A549 (cell line): ENCODE data around the gene PHF23. TPM values are rescaled to one million over a fixed set of nuclear protein-coding genes. Genes with fewer than 3 reads are reported as not detected.

Experiments
- ATAC-seq, 2 experiments: fragments of 200-7000 bp in 1 of 2; fragments of >200 bp in 1 of 2; cut with Nextera tagmentation in 1 of 2; cut with Tn5 transposase in 1 of 2; 3 replicates each; pipeline versions ENCODE4 v1.8.0 to v1.9.1; 2018 to 2020; ENCODE audit warnings: mild to moderate bottlenecking in 1 of 2, moderate library complexity in 1 of 2
- CTCF ChIA-PET: fragments of 300-600 bp; sonication (Branson Sonifier 250); formaldehyde crosslinking; extraction: SDS; loops from one replicate; lab custom pipeline; 2021; ENCODE audit warnings: antibody characterized with exemption, inconsistent platforms; lab: Yijun Ruan, JAX
- POLR2A ChIA-PET: fragments of 350-600 bp; formaldehyde crosslinking; extraction: SDS; loops from one replicate; lab custom pipeline; 2021; ENCODE audit warnings: antibody characterized with exemption, inconsistent platforms; lab: Yijun Ruan, JAX
- DNase-seq, 2 experiments: peaks; one replicate each; pipeline versions ENCODE4 v3.0.0 to v3.0.0-alpha.2; 2011 to 2016; ENCODE audit warnings: low read depth in 1 of 2, low spot score in 1 of 2
- FAIRE-seq: peaks from 2 replicates; lab custom pipeline; 2011; peaks lifted over from hg19 to GRCh38; lab: Jason Lieb, UNC
- H3K27ac ChIP-seq, 2 experiments: fragments of >200 bp; sonication (Bioruptor Twin); formaldehyde crosslinking; 3 replicates each; pipeline ENCODE4 v1.5.1; 2016 to 2017
- H3K4me1 ChIP-seq: fragments of >200 bp; sonication (Bioruptor Twin); formaldehyde crosslinking; 3 replicates; pipeline ENCODE4 v1.6.1; 2016
- H3K4me2 ChIP-seq: fragments of >200 bp; sonication (Bioruptor Twin); formaldehyde crosslinking; 3 replicates; pipeline ENCODE4 v1.6.1; 2016
- H3K4me3 ChIP-seq: fragments of >200 bp; sonication (Bioruptor Twin); formaldehyde crosslinking; 3 replicates; pipeline ENCODE4 v1.5.1; 2016
- H3K9me3 ChIP-seq: fragments of >200 bp; sonication (Bioruptor Twin); formaldehyde crosslinking; 3 replicates; pipeline ENCODE4 v1.6.1; 2016
- CBX2 ChIP-seq: fragments of 200-600 bp; sonication (generic); IDR thresholded peaks from 2 replicates; pipeline ENCODE4 v1.6.1; 2016; ENCODE audit warnings: low read depth, mild to moderate bottlenecking, borderline replicate concordance
- E2F6 ChIP-seq: IDR thresholded peaks from 2 replicates; pipeline ENCODE4 v1.6.1; 2012; ENCODE audit warnings: low read depth, borderline replicate concordance
- EHF ChIP-seq: fragments of 250-450 bp; sonication (Bioruptor Pico); IDR thresholded peaks from 2 replicates; pipeline ENCODE4 v1.5.0; 2020; ENCODE audit warnings: mild to moderate bottlenecking
- HDAC2 ChIP-seq: fragments of 200-600 bp; sonication (generic); IDR thresholded peaks from 2 replicates; pipeline ENCODE4 v1.6.1; 2016
- HOXA7 ChIP-seq: fragments of 250-450 bp; sonication (Bioruptor Pico); IDR thresholded peaks from 2 replicates; pipeline ENCODE4 v1.5.0; 2020; ENCODE audit warnings: mild to moderate bottlenecking, moderate library complexity
- JUN ChIP-seq, 2 experiments: fragments of >200 bp; sonication (Bioruptor Twin); formaldehyde crosslinking; IDR thresholded peaks; 2 replicates in 1 of 2; 3 replicates in 1 of 2; pipeline ENCODE4 v1.6.1; 2016 to 2017
- KDM5A ChIP-seq: fragments of 200-600 bp; sonication (generic); IDR thresholded peaks from 2 replicates; pipeline ENCODE4 v1.6.1; 2016; ENCODE audit warnings: antibody characterized with exemption, mild to moderate bottlenecking
- NFE2L2 ChIP-seq: fragments of 150-350 bp; conservative IDR thresholded peaks from 2 replicates; pipeline ENCODE4 v1.6.1; 2014; ENCODE audit warnings: low read length
- NPAS2 ChIP-seq: fragments of 250-450 bp; sonication (Bioruptor Pico); IDR thresholded peaks from 2 replicates; pipeline ENCODE4 v1.8.0; 2022; ENCODE audit warnings: mild to moderate bottlenecking, moderate library complexity, borderline replicate concordance
- POLR2A ChIP-seq: IDR thresholded peaks from 2 replicates; pipeline ENCODE4 v1.6.1; 2012; ENCODE audit warnings: mild to moderate bottlenecking, low read length
- POLR2AphosphoS2 ChIP-seq: conservative IDR thresholded peaks from 2 replicates; pipeline ENCODE4 v1.6.1; 2012; ENCODE audit warnings: low read length, improper control_type of control experiment, inconsistent platforms
- REST ChIP-seq: fragments of 200-600 bp; sonication (generic); IDR thresholded peaks from 2 replicates; pipeline ENCODE4 v1.6.1; 2016; ENCODE audit warnings: antibody characterized with exemption, mild to moderate bottlenecking, moderate library complexity
- RFX5 ChIP-seq: fragments of 450-650 bp; IDR thresholded peaks from 2 replicates; pipeline ENCODE4 v1.7.1; 2014; ENCODE audit warnings: antibody characterized with exemption, mild to moderate bottlenecking, moderate library complexity
- SMC3 ChIP-seq: fragments of >200 bp; sonication (Bioruptor Twin); formaldehyde crosslinking; IDR thresholded peaks from 3 replicates; pipeline ENCODE4 v1.6.1; 2018; ENCODE audit warnings: inconsistent platforms
- WGBS: methylation state at CpG from one replicate; pipeline ENCODE4 v1.1.6; 2017; ENCODE audit errors: missing lambda C conversion rate; 5-methylcytosine and 5-hydroxymethylcytosine counted together
- polyA plus RNA-seq, 4 experiments: library from polyadenylated mRNA; depleted of rRNA in 3 of 4; stranded (reverse); fragments of >200 nt; fragmentation: RNase III in 1 of 4; extraction: RNeasy Plus Mini Kit Qiagen cat#74134 plus additional on column Dnase treatment in 1 of 4; gene quantifications; 2 replicates in 3 of 4; 3 replicates in 1 of 4; pipeline ENCODE4 v1.2.3, GENCODE V29; 2011 to 2017
- TF ChIP-seq, protein P1 (sequence below): fragments of >200 bp; sonication (Bioruptor Twin); formaldehyde crosslinking; IDR thresholded peaks from 3 replicates; pipeline ENCODE4 v1.5.1; 2016
- TF ChIP-seq, protein P2 (sequence below): fragments of >200 bp; sonication (Bioruptor Twin); formaldehyde crosslinking; IDR thresholded peaks from 3 replicates; pipeline ENCODE4 v1.6.1; 2016
- TF ChIP-seq, protein P3 (sequence below): IDR thresholded peaks from 2 replicates; pipeline ENCODE4 v1.6.1; 2012

The PHF23 gene
- polyA plus RNA-seq, 2 of the 4 experiments (the other 2 are of a cell fraction): 52.1 to 80.2 TPM

DNA sequence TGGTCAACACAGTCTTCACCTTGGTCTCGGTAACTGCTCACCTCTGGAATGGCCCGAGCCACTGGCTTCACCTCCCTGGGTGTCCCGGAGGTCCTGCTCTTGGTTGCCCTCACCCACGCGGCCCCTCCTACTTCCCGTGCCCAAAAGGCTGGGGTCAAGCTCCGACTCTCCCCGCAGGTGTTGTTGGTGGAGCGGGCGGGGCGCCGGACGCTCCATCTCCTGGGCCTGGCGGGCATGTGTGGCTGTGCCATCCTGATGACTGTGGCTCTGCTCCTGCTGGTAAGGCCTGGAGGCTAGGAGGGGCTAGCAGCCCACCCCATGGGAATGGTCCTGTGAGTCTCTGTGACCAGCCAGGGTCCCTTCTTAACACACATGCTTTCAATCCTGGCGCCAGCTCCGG lies 45.7 kb upstream of the PHF23 start (continued):
- TF ChIP-seq HOXA7 (CRISPR knock-in tag) (no peak), KDM5A (no peak), E2F6 (no peak), RFX5 (no peak)

DNA sequence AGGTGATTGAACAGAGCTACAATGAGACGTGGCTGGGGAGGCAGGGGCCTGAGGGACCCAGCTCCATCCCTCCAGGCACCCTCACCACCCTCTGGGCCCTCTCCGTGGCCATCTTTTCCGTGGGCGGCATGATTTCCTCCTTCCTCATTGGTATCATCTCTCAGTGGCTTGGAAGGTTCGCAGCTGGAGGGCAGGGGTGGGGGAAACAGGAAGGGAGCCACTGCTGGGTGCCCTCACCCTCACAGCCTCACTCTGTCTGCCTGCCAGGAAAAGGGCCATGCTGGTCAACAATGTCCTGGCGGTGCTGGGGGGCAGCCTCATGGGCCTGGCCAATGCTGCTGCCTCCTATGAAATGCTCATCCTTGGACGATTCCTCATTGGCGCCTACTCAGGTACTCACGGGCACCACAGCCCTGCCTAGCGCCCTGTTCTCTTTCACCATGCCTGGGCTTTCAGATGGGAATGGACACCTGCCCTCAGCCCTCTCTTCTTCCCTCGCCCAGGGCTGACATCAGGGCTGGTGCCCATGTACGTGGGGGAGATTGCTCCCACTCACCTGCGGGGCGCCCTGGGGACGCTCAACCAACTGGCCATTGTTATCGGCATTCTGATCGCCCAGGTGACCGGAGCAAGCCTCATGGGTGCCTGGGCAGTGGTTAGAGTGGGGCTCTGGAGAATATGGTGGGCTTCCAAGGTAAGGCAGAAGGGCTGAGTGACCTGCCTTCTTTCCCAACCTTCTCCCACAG lies 44.4 kb upstream of the PHF23 start:
- DNase-seq (no peak), ATAC-seq (no peak), FAIRE-seq (no peak)
- ChIA-PET POLR2A (no interaction called here), CTCF (interaction anchor here (1.0 to 13.5 kb wide), 10 partner anchors 8 to 277 kb away, joined by 3 to 446 read pairs (median 5); partner anchors contain the start of gene CTDNEP1)
- TF ChIP-seq POLR2AphosphoS2 (no peak), HDAC2 (no peak), NPAS2 (CRISPR knock-in tag) (no peak), POLR2A (no peak), EHF (CRISPR knock-in tag) (no peak), JUN (IDR thresholded peaks at IDR 0.05) (no peak), RFX5 (no peak), NFE2L2 (no peak), SMC3 (no peak), CBX2 (no peak), REST (no peak)
- TF ChIP-seq, protein P1, sequence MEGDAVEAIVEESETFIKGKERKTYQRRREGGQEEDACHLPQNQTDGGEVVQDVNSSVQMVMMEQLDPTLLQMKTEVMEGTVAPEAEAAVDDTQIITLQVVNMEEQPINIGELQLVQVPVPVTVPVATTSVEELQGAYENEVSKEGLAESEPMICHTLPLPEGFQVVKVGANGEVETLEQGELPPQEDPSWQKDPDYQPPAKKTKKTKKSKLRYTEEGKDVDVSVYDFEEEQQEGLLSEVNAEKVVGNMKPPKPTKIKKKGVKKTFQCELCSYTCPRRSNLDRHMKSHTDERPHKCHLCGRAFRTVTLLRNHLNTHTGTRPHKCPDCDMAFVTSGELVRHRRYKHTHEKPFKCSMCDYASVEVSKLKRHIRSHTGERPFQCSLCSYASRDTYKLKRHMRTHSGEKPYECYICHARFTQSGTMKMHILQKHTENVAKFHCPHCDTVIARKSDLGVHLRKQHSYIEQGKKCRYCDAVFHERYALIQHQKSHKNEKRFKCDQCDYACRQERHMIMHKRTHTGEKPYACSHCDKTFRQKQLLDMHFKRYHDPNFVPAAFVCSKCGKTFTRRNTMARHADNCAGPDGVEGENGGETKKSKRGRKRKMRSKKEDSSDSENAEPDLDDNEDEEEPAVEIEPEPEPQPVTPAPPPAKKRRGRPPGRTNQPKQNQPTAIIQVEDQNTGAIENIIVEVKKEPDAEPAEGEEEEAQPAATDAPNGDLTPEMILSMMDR: no peak
- TF ChIP-seq, protein P2, sequence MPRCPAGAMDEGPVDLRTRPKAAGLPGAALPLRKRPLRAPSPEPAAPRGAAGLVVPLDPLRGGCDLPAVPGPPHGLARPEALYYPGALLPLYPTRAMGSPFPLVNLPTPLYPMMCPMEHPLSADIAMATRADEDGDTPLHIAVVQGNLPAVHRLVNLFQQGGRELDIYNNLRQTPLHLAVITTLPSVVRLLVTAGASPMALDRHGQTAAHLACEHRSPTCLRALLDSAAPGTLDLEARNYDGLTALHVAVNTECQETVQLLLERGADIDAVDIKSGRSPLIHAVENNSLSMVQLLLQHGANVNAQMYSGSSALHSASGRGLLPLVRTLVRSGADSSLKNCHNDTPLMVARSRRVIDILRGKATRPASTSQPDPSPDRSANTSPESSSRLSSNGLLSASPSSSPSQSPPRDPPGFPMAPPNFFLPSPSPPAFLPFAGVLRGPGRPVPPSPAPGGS: no peak
- TF ChIP-seq, protein P3, sequence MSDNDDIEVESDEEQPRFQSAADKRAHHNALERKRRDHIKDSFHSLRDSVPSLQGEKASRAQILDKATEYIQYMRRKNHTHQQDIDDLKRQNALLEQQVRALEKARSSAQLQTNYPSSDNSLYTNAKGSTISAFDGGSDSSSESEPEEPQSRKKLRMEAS: no peak
- Histone ChIP-seq H3K27ac (no peak overlapping the region), H3K4me3 (no peak overlapping the region), H3K9me3 (no peaks in the 10 kb centered on the region), H3K4me2 (no peak overlapping the region), H3K4me1 (peaks cover 11% of the 10 kb centered on the region)
- WGBS: 79% methylated on average over 18 of the region's 18 CpGs
